Kidney tubule cell (primary cell): ENCODE results near the gene HJURP.

ENCODE experiments used
- DNase-seq: peaks from one replicate; pipeline ENCODE4 v3.0.0-alpha.2; 2018; ENCODE audit warnings: low spot score

The HJURP gene

GRCh38 chr2:233813236-233814055 lies 40.9 kb downstream of the HJURP start:
- DNase-seq, result no peak

GRCh38 chr2:233811732-233812131 lies 42.6 kb downstream of the HJURP start:
- DNase-seq, result no peak

- no peak for DNase-seq
Measured at GRCh38 chr2:233811087-233811486, 43.2 kb downstream of the HJURP start.

GRCh38 chr2:233810385-233810784 lies 44.0 kb downstream of the HJURP start:
- no peak for DNase-seq

GRCh38 chr2:233807966-233808935 lies 46.1 kb downstream of the HJURP start:
- no peak for DNase-seq

- DNase-seq, result no peak
Measured at GRCh38 chr2:233807215-233807865, 47.0 kb downstream of the HJURP start.

GRCh38 chr2:233803994-233804393 lies 50.3 kb downstream of the HJURP start:
- DNase-seq, result no peak

- no peak for DNase-seq
Measured at GRCh38 chr2:233803292-233803911, 50.9 kb downstream of the HJURP start.

- no peak for DNase-seq
Measured at GRCh38 chr2:233802132-233802815, 52.1 kb downstream of the HJURP start.

GRCh38 chr2:233801357-233802131 lies 52.8 kb downstream of the HJURP start:
- DNase-seq, result peak; percentile 47

GRCh38 chr2:233800208-233800607 lies 54.1 kb downstream of the HJURP start:
- no peak for DNase-seq

GRCh38 chr2:233799716-233800115 lies 54.6 kb downstream of the HJURP start:
- DNase-seq, result peak; percentile 17

- no peak for DNase-seq
Measured at GRCh38 chr2:233799087-233799665, 55.2 kb downstream of the HJURP start.

GRCh38 chr2:233798335-233799086 lies 55.8 kb downstream of the HJURP start:
- DNase-seq, result no peak

- no peak for DNase-seq
Measured at GRCh38 chr2:233796254-233796653, 58.1 kb downstream of the HJURP start.

GRCh38 chr2:233795735-233796171 lies 58.6 kb downstream of the HJURP start:
- no peak for DNase-seq

GRCh38 chr2:233794128-233794658 lies 60.1 kb downstream of the HJURP start:
- DNase-seq, result no peak

GRCh38 chr2:233793465-233794127 lies 60.7 kb downstream of the HJURP start:
- DNase-seq, result no peak
